HL-60 (cell line): ENCODE data around the gene IER2.
A peak's percentile ranks its signal among the peaks of the same experiment; 100 is the strongest.

Experiments
- DNase-seq, 2 experiments: peaks; one replicate each; pipeline ENCODE4 v3.0.0-alpha.2; 2010 to 2020; ENCODE audit warnings: low read depth in 1 of 2, low spot score in 1 of 2
- H3K27ac ChIP-seq: fragments of 250-450 bp; sonication (Bioruptor Pico); replicated peaks from 2 replicates; pipeline ENCODE4 v1.5.1; 2020; ENCODE audit warnings: mild to moderate bottlenecking, moderate library complexity
- H3K27me3 ChIP-seq: fragments of 250-450 bp; sonication (Bioruptor Pico); 2 replicates; pipeline ENCODE4 v1.5.1; 2021; ENCODE audit warnings: mild to moderate bottlenecking, moderate library complexity; ENCODE audit not compliant: insufficient read depth, poor library complexity, severe bottlenecking
- H3K4me3 ChIP-seq: replicated peaks from 2 replicates; pipeline ENCODE4 v1.5.1; 2011; ENCODE audit warnings: mild to moderate bottlenecking, control low read depth, low read length; ENCODE audit not compliant: insufficient read depth
- GABPA ChIP-seq: IDR thresholded peaks from 2 replicates; pipeline ENCODE4 v1.6.1; 2012; ENCODE audit warnings: low read depth
- POLR2AphosphoS5 ChIP-seq: IDR thresholded peaks from 2 replicates; pipeline ENCODE4 v1.6.1; 2012; ENCODE audit warnings: low read depth
- SPI1 ChIP-seq: IDR thresholded peaks from 2 replicates; pipeline ENCODE4 v1.6.1; 2012; ENCODE audit warnings: low read depth, mild to moderate bottlenecking, borderline replicate concordance
- TF ChIP-seq, protein P1 (sequence below): IDR thresholded peaks from one replicate; pipeline ENCODE4 v1.5.1; 2011; ENCODE audit warnings: low read length, control low read depth, inconsistent platforms; ENCODE audit not compliant: insufficient read depth
- TF ChIP-seq, protein P2 (sequence below): IDR thresholded peaks from 2 replicates; pipeline ENCODE4 v1.6.1; 2012; ENCODE audit warnings: low read depth; ENCODE audit not compliant: insufficient replicate concordance

Gene IER2

DNA sequence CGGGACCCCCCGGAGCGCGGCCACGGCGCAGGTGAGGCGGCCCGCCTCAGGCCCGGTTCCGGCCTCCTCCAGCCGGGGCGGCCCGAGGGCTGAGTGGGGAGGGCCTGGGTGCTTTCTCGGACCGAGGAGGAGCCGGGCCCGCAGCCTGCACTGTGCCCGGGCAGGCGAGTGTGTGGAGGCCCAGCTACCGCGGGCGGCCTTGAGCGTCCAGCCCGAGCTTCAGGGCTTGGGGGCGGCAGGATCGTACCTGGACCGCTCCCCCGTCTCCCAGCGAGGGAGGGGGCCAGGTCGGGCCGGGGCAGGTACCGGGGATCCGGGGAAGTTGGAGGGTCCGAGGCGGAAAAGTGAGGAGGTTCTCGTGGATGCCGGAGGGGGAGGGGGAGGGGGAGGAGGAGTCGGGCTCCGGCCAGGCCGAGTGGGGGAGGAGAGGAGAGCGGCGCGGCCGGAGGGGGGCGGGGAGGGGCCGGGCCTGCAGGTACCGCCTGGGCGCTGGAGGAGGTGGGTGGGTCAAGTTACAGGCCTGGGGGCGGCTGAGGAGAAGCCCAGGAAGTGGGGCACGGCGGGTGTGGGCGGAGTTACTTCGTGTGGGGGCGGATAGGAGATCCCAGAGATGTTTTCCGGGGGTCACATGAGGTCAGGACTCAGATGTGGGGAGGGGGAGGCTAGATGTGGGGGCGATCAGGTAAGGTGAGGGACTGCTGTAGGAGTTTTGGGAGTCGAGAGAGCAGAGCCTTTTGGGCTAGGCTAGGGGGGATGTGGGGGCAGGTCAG is 31.6 kb upstream of the IER2 start:
- TF ChIP-seq, protein P1, sequence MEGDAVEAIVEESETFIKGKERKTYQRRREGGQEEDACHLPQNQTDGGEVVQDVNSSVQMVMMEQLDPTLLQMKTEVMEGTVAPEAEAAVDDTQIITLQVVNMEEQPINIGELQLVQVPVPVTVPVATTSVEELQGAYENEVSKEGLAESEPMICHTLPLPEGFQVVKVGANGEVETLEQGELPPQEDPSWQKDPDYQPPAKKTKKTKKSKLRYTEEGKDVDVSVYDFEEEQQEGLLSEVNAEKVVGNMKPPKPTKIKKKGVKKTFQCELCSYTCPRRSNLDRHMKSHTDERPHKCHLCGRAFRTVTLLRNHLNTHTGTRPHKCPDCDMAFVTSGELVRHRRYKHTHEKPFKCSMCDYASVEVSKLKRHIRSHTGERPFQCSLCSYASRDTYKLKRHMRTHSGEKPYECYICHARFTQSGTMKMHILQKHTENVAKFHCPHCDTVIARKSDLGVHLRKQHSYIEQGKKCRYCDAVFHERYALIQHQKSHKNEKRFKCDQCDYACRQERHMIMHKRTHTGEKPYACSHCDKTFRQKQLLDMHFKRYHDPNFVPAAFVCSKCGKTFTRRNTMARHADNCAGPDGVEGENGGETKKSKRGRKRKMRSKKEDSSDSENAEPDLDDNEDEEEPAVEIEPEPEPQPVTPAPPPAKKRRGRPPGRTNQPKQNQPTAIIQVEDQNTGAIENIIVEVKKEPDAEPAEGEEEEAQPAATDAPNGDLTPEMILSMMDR = no peak
- TF ChIP-seq POLR2AphosphoS5 = 0 out of 2 replicates have a peak, but pooled peaks have one; percentile 16
- TF ChIP-seq, protein P2, sequence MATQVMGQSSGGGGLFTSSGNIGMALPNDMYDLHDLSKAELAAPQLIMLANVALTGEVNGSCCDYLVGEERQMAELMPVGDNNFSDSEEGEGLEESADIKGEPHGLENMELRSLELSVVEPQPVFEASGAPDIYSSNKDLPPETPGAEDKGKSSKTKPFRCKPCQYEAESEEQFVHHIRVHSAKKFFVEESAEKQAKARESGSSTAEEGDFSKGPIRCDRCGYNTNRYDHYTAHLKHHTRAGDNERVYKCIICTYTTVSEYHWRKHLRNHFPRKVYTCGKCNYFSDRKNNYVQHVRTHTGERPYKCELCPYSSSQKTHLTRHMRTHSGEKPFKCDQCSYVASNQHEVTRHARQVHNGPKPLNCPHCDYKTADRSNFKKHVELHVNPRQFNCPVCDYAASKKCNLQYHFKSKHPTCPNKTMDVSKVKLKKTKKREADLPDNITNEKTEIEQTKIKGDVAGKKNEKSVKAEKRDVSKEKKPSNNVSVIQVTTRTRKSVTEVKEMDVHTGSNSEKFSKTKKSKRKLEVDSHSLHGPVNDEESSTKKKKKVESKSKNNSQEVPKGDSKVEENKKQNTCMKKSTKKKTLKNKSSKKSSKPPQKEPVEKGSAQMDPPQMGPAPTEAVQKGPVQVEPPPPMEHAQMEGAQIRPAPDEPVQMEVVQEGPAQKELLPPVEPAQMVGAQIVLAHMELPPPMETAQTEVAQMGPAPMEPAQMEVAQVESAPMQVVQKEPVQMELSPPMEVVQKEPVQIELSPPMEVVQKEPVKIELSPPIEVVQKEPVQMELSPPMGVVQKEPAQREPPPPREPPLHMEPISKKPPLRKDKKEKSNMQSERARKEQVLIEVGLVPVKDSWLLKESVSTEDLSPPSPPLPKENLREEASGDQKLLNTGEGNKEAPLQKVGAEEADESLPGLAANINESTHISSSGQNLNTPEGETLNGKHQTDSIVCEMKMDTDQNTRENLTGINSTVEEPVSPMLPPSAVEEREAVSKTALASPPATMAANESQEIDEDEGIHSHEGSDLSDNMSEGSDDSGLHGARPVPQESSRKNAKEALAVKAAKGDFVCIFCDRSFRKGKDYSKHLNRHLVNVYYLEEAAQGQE = no peak
- Histone ChIP-seq H3K27me3 (no peaks in the 10 kb centered on the region), H3K4me3 (peak overlapping the region; percentile 94), H3K27ac (peak overlapping the region; percentile 84)
- DNase-seq = peak; percentile 25 to 63

DNA sequence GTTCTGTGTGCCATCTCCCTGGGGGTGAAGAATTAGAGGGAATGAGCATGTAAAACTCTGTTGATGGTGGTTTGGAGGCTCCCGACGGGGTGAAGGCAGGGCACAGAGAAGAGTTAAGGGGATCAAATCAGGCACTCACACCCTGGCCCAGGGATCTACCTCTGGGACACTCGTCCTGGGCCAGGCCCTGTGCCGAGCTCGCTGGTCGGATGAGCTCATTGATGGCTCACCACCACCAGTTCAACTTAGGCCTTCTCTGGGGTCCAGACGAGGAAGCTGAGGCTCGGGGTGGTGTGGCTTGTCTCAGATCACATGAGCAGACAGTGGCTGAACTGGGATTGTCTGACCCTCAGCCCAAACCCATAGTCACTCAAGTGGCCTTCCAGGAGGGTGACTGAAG is 30.6 kb upstream of the IER2 start:
- H3K27me3 ChIP-seq = no peaks in the 10 kb centered on the region
- TF ChIP-seq GABPA = no peak
- TF ChIP-seq SPI1 = no peak
- TF ChIP-seq, protein P2 = no peak
- no peak for TF ChIP-seq POLR2AphosphoS5
- TF ChIP-seq, protein P1 = no peak
- no peak overlapping the region for H3K4me3 ChIP-seq
- DNase-seq = no peak
- no peak overlapping the region for H3K27ac ChIP-seq

DNA sequence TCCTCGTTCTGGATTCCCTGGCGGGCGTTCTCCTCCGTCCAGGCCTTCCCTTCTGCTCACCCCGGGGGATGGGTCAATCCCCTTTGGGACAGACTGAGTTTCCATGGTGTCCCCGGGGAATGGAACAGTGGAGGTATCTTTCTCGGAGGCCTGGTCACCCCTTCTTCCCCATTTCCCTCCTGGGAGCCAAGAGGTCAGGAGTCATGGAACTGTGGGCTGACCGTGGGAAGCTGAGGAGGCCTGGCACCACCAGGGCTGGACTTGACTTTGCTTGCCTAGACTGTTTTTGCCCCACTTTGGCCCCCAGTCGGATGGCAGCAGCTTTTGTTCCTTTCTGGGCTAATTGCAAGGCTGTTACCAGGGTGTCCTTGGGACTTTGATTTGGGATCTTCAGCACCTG is 30.2 kb upstream of the IER2 start:
- Histone ChIP-seq H3K27me3 (no peaks in the 10 kb centered on the region), H3K27ac (no peak overlapping the region), H3K4me3 (no peak overlapping the region)
- TF ChIP-seq, protein P2 = no peak
- TF ChIP-seq, protein P1 = no peak
- TF ChIP-seq SPI1 (no peak), GABPA (no peak), POLR2AphosphoS5 (no peak)
- DNase-seq = no peak
